ENCODE data around the gene SLC10A7.

DNA sequence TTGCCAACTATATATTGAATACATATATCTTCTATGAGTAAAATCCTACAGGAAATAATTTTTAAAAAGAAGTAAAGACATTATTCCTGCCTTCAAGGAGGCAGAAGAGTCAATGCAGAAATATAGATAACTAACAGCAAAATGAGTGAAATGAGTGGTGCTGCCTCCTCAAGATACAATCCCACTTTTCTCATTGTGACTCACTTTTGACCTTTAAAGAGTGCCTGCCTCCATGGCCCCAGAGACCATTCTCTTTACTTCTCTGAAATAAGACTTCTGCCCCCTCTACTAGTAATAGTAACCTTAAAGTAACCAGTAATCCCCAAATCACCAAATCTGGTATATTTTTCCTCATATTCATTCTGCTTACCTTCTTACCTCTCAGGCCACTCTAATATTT, 15.5 kb downstream of the SLC10A7 start:
- TF ChIP-seq, protein P1, sequence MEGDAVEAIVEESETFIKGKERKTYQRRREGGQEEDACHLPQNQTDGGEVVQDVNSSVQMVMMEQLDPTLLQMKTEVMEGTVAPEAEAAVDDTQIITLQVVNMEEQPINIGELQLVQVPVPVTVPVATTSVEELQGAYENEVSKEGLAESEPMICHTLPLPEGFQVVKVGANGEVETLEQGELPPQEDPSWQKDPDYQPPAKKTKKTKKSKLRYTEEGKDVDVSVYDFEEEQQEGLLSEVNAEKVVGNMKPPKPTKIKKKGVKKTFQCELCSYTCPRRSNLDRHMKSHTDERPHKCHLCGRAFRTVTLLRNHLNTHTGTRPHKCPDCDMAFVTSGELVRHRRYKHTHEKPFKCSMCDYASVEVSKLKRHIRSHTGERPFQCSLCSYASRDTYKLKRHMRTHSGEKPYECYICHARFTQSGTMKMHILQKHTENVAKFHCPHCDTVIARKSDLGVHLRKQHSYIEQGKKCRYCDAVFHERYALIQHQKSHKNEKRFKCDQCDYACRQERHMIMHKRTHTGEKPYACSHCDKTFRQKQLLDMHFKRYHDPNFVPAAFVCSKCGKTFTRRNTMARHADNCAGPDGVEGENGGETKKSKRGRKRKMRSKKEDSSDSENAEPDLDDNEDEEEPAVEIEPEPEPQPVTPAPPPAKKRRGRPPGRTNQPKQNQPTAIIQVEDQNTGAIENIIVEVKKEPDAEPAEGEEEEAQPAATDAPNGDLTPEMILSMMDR (IDR thresholded peaks at IDR 0.05) = no peak
- TF ChIP-seq EZH2 (IDR thresholded peaks at IDR 0.05; ENCODE audit: borderline replicate concordance, insufficient read depth, low read depth, low read length, poor library complexity, severe bottlenecking) = no peak

Data from B cell (primary cell).